ENCODE data around the gene LY9. TPM values are rescaled to one million over a fixed set of nuclear protein-coding genes. Genes with fewer than 3 reads are reported as not detected.
"Not testable (repeated sequence)": the region's sequence is repeated elsewhere in the genome, so short reads cannot be mapped to it uniquely, and the experiment has no call there.

The LY9 gene
- total RNA-seq, 6 experiments from 2014 or later: 0.11 to 1.3 (median 0.37) TPM; not detected in 1

DNA sequence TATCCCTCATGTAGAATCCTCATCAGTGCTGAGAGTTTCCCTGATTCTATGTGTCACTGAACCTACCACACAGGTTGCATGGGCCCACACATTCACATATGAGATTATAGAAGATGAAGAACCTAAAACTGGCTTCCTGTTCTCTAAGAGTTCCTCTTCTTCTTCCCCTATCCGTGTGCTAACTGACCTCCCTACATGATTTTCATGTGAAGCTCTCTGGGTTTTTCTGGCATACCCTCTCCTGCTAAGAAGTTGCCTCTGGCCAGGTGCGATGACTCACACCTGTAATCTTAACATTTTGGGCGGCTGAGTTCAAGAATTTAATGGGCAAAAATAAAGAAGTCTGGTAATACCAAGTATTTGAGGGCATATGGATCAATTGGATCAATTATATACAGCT is 72.2 kb downstream of the LY9 start:
- TF ChIP-seq, protein P1, sequence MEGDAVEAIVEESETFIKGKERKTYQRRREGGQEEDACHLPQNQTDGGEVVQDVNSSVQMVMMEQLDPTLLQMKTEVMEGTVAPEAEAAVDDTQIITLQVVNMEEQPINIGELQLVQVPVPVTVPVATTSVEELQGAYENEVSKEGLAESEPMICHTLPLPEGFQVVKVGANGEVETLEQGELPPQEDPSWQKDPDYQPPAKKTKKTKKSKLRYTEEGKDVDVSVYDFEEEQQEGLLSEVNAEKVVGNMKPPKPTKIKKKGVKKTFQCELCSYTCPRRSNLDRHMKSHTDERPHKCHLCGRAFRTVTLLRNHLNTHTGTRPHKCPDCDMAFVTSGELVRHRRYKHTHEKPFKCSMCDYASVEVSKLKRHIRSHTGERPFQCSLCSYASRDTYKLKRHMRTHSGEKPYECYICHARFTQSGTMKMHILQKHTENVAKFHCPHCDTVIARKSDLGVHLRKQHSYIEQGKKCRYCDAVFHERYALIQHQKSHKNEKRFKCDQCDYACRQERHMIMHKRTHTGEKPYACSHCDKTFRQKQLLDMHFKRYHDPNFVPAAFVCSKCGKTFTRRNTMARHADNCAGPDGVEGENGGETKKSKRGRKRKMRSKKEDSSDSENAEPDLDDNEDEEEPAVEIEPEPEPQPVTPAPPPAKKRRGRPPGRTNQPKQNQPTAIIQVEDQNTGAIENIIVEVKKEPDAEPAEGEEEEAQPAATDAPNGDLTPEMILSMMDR (IDR thresholded peaks at IDR 0.05): no peak
- no peak for TF ChIP-seq POLR2A (IDR thresholded peaks at IDR 0.05)
- 66% methylated on average over 3 of the region's 3 CpGs for WGBS (ENCODE audit: insufficient coverage, low coverage, low lambda C conversion rate, missing lambda C conversion rate)
- intact Hi-C loops (cut with DNase I): no loop called here
- no peak overlapping the region for H3K4me3 ChIP-seq
- H3K27me3 ChIP-seq: no peaks in the 10 kb centered on the region
- no peak for DNase-seq
- no peaks in the 10 kb centered on the region for H3K36me3 ChIP-seq
- H3K4me1 ChIP-seq: peaks cover 0 to 16% (median 2%) of the 10 kb centered on the region in 4 donors
- no peak for ATAC-seq
- H3K27ac ChIP-seq: no peak overlapping the region
- H3K9me3 ChIP-seq: no peaks in the 10 kb centered on the region

DNA sequence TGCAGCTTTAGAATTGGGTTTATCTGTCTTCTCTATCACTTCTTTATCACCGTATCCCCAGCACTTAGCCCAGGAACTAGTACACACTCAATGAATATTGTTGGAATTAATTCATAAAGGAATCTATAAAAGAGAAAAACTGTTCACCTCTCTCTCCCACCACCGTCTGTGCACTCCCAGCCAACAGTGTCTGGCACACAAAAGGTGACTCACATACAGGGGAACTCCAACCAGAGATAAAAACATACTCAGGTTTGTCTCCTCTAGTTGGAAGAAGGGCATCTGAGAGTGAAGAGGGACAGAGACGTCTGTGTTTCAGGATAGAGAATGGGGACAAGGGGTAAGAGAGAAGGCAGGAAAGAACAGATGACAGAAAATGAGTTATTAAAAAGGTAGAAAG is 79.0 kb downstream of the LY9 start:
- no peak for TF ChIP-seq POLR2A (IDR thresholded peaks at IDR 0.05)
- TF ChIP-seq, protein P1 (IDR thresholded peaks at IDR 0.05): no peak
- intact Hi-C loops (cut with DNase I): no loop called here
- no peaks in the 10 kb centered on the region for H3K4me1 ChIP-seq
- H3K9me3 ChIP-seq: no peaks in the 10 kb centered on the region
- H3K4me3 ChIP-seq: no peak overlapping the region
- no peaks in the 10 kb centered on the region for H3K36me3 ChIP-seq
- WGBS (ENCODE audit: insufficient coverage, low coverage, low lambda C conversion rate, missing lambda C conversion rate): 49% methylated on average over 3 of the region's 3 CpGs
- DNase-seq: no peak
- no peak overlapping the region for H3K27ac ChIP-seq
- H3K27me3 ChIP-seq: no peaks in the 10 kb centered on the region
- ATAC-seq: peak in 1 of 4 donors; percentile 30

DNA sequence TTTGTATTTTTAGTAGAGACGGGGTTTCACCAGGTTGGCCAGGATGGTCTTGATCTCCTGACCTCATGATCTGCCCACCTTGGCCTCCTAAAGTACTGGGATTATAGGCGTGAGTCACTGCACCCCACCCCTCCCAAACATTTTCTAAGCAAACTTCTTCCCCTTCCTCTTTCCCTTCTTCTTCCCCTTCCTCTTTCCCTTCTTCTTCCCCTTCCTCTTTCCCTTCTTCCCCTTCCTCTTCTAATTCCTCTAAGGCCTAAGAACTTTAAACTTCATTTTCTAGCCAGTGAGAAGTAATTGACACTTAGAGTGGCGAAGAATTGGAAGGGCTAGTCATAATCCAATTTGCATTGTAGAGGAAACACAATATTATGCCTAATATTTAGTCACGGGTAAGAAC is 79.6 kb downstream of the LY9 start:
- WGBS (ENCODE audit: insufficient coverage, low coverage, low lambda C conversion rate, missing lambda C conversion rate): 44% methylated on average over 3 of the region's 4 CpGs
- intact Hi-C loops (cut with DNase I): not testable (repeated sequence)

DNA sequence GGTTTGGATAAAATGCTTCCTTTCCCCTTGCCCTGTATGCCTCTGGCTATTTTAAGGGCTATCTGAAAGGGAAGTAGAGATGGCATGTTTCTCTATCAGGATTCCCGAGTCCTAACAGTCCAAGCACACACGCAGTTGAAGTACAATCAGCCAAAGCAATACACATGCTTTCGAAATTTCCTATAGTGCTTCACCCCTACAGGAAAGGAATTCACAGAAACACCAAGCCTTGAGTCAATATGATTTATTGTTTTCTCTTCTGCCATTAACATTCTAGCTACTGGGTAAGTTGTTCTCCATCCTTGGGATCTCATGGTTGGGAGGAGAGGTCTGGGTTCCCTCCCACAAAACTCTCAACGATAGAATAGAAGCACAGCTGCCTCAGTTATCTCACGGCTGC is 80.3 kb downstream of the LY9 start:
- TF ChIP-seq, protein P1 (IDR thresholded peaks at IDR 0.05): no peak
- no peak for TF ChIP-seq POLR2A (IDR thresholded peaks at IDR 0.05)
- Histone ChIP-seq H3K4me1 (no peaks in the 10 kb centered on the region), H3K27ac (no peak overlapping the region), H3K36me3 (no peaks in the 10 kb centered on the region), H3K4me3 (no peak overlapping the region), H3K27me3 (no peaks in the 10 kb centered on the region), H3K9me3 (no peaks in the 10 kb centered on the region)
- intact Hi-C loops (cut with DNase I): no loop called here
- DNase-seq (no peak), ATAC-seq (peak in 3 of 4 donors; percentile 25 to 60 (median 40))
- 60% methylated on average over 5 of the region's 5 CpGs for whole genome bisulfite sequencing (ENCODE audit: insufficient coverage, low coverage, low lambda C conversion rate, missing lambda C conversion rate)

More for the DNA sequence above, 79.6 kb downstream of the LY9 start:
- H3K36me3 ChIP-seq, ATAC-seq, H3K9me3 ChIP-seq, DNase-seq, H3K27me3 ChIP-seq, H3K27ac ChIP-seq, H3K4me3 ChIP-seq, H3K4me1 ChIP-seq: not testable (repeated sequence)

DNA sequence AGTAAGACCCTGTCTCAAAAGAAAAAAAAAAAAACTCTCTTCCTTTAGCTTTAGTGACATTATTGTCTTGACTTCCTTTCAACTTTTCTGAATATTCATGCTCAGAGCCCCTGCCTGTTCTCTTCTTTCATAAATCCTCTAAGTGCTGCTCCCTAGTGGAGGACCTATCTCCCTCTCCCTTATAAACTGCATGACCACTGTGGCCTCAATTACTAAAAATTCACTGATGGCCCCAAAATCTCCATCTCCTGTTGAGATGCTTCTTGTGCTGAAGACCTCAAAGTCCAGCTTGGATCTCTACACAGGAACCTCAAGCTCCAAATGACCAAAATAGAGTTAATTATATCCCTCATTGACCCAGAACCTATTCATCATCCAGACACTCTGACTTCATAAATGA is 81.2 kb downstream of the LY9 start:
- TF ChIP-seq, protein P1 (IDR thresholded peaks at IDR 0.05): peak in 3 of 4 donors; percentile 18 to 38 (median 28)
- TF ChIP-seq POLR2A (IDR thresholded peaks at IDR 0.05): no peak
- DNase-seq: no peak
- intact Hi-C loops (cut with DNase I): no loop called here

More for the DNA sequence above, 81.2 kb downstream of the LY9 start:
- peak in 3 of 4 donors; percentile 36 to 47 (median 45) for ATAC-seq
- Histone ChIP-seq H3K27ac (no peak overlapping the region), H3K9me3 (no peaks in the 10 kb centered on the region), H3K4me1 (no peaks in the 10 kb centered on the region), H3K4me3 (no peak overlapping the region), H3K27me3 (no peaks in the 10 kb centered on the region), H3K36me3 (no peaks in the 10 kb centered on the region)

Other genes starting within 250 kb of the LY9 start
- gene CD84, start 216.7 kb upstream of the LY9 start, total RNA-seq: 10 to 100 TPM in 1 of 6 experiments, 1 to 10 TPM in 5; 2.4 to 11.1 (median 3.4) TPM
- under 1 TPM; 0.20 to 0.42 (median 0.28) TPM for gene SLAMF1, start 149.1 kb upstream of the LY9 start, total RNA-seq
- 1 to 10 TPM in 5 of 6 experiments, under 1 TPM in 1; 0.68 to 5.0 (median 3.4) TPM for gene CD48, start 84.4 kb upstream of the LY9 start, total RNA-seq
- gene SLAMF7, start 56.9 kb upstream of the LY9 start, total RNA-seq: 1 to 10 TPM in 3 of 6 experiments, under 1 TPM in 3; 0.74 to 5.2 (median 0.99) TPM
- gene CD244, start 66.7 kb downstream of the LY9 start, total RNA-seq: 1 to 10 TPM in 4 of 6 experiments, under 1 TPM in 2; 0.88 to 2.0 (median 1.2) TPM
- gene ITLN1, start 89.0 kb downstream of the LY9 start, total RNA-seq: 1 to 10 TPM in 4 of 6 experiments, under 1 TPM in 1, not detected in 1; 0.90 to 5.1 (median 2.4) TPM
- under 1 TPM in 3 of 6 experiments, not detected in 3; 0.29 to 0.33 (median 0.32) TPM for gene ITLN2, start 158.6 kb downstream of the LY9 start, total RNA-seq
- gene F11R, start 225.0 kb downstream of the LY9 start, total RNA-seq: 100 to 1,000 TPM in 1 of 6 experiments, 10 to 100 TPM in 5; 48.3 to 119 (median 65.3) TPM
- gene TSTD1, start 242.8 kb downstream of the LY9 start, total RNA-seq: 10 to 100 TPM; 16.3 to 60.8 (median 28.3) TPM
- gene USF1, start 249.8 kb downstream of the LY9 start, total RNA-seq: 10 to 100 TPM; 25.5 to 34.3 (median 28.1) TPM

Measured in right lobe of liver (tissue), 6 donors.